Measurements from ENCODE around the gene INTS6.

INTS6 gene

GRCh38 chr13:51373451-51373850 lies 79.4 kb downstream of the INTS6 start:
- H3F3A ChIP-seq (ENCODE audit: control insufficient read depth, insufficient read depth) = no peaks in the 10 kb centered on the region
- no peaks in the 10 kb centered on the region for H4K20me1 ChIP-seq (ENCODE audit: control insufficient read depth, insufficient read depth, low read depth, low read length)
- no peak overlapping the region for H3K4me2 ChIP-seq (ENCODE audit: low read length)
- peaks cover 71% of the 10 kb centered on the region for H3K36me3 ChIP-seq (ENCODE audit: control insufficient read depth, low read length)
- no peak for TF ChIP-seq EZH2phosphoT487 (IDR thresholded peaks at IDR 0.05; ENCODE audit: borderline replicate concordance, low read length)
- TF ChIP-seq, protein P1, sequence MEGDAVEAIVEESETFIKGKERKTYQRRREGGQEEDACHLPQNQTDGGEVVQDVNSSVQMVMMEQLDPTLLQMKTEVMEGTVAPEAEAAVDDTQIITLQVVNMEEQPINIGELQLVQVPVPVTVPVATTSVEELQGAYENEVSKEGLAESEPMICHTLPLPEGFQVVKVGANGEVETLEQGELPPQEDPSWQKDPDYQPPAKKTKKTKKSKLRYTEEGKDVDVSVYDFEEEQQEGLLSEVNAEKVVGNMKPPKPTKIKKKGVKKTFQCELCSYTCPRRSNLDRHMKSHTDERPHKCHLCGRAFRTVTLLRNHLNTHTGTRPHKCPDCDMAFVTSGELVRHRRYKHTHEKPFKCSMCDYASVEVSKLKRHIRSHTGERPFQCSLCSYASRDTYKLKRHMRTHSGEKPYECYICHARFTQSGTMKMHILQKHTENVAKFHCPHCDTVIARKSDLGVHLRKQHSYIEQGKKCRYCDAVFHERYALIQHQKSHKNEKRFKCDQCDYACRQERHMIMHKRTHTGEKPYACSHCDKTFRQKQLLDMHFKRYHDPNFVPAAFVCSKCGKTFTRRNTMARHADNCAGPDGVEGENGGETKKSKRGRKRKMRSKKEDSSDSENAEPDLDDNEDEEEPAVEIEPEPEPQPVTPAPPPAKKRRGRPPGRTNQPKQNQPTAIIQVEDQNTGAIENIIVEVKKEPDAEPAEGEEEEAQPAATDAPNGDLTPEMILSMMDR (IDR thresholded peaks at IDR 0.05; ENCODE audit: low read depth, low read length, poor library complexity, severe bottlenecking) = no peak
- no peaks in the 10 kb centered on the region for H3K79me2 ChIP-seq (ENCODE audit: control insufficient read depth, low read length)
- no peak overlapping the region for H3K27ac ChIP-seq (ENCODE audit: low read depth, low read length)
- no peaks in the 10 kb centered on the region for H3K9me2 ChIP-seq (replicated peaks; ENCODE audit: control insufficient read depth, low read length)
- H3K4me3 ChIP-seq (ENCODE audit: low read length) = no peak overlapping the region
- no peaks in the 10 kb centered on the region for H3K4me1 ChIP-seq (ENCODE audit: control insufficient read depth, low read length)
- no peaks in the 10 kb centered on the region for H3K27me3 ChIP-seq (ENCODE audit: control insufficient read depth, low read length)
- no peaks in the 10 kb centered on the region for H3K9me3 ChIP-seq (ENCODE audit: control insufficient read depth, insufficient read depth, low read length)

GRCh38 chr13:51371768-51372399 lies 81.0 kb downstream of the INTS6 start:
- Histone ChIP-seq H3K36me3 (ENCODE audit: control insufficient read depth, low read length) (peaks cover 68% of the 10 kb centered on the region), H3K9me3 (ENCODE audit: control insufficient read depth, insufficient read depth, low read length) (no peaks in the 10 kb centered on the region), H4K20me1 (ENCODE audit: control insufficient read depth, insufficient read depth, low read depth, low read length) (no peaks in the 10 kb centered on the region), H3K27ac (ENCODE audit: low read depth, low read length) (no peak overlapping the region), H3K27me3 (ENCODE audit: control insufficient read depth, low read length) (no peaks in the 10 kb centered on the region), H3F3A (ENCODE audit: control insufficient read depth, insufficient read depth) (no peaks in the 10 kb centered on the region), H3K9me2 (replicated peaks; ENCODE audit: control insufficient read depth, low read length) (no peaks in the 10 kb centered on the region), H3K4me2 (ENCODE audit: low read length) (no peak overlapping the region), H3K4me3 (ENCODE audit: low read length) (no peak overlapping the region), H3K79me2 (ENCODE audit: control insufficient read depth, low read length) (no peaks in the 10 kb centered on the region), H3K4me1 (ENCODE audit: control insufficient read depth, low read length) (no peaks in the 10 kb centered on the region)
- TF ChIP-seq, protein P1 (IDR thresholded peaks at IDR 0.05; ENCODE audit: low read depth, low read length, poor library complexity, severe bottlenecking) = no peak
- TF ChIP-seq EZH2phosphoT487 (IDR thresholded peaks at IDR 0.05; ENCODE audit: borderline replicate concordance, low read length) = no peak

GRCh38 chr13:51370811-51371210 lies 82.0 kb downstream of the INTS6 start:
- H3K4me1 ChIP-seq (ENCODE audit: control insufficient read depth, low read length) = no peaks in the 10 kb centered on the region
- no peaks in the 10 kb centered on the region for H4K20me1 ChIP-seq (ENCODE audit: control insufficient read depth, insufficient read depth, low read depth, low read length)
- peaks cover 73% of the 10 kb centered on the region for H3K36me3 ChIP-seq (ENCODE audit: control insufficient read depth, low read length)
- H3F3A ChIP-seq (ENCODE audit: control insufficient read depth, insufficient read depth) = no peaks in the 10 kb centered on the region
- no peak overlapping the region for H3K4me3 ChIP-seq (ENCODE audit: low read length)
- H3K27ac ChIP-seq (ENCODE audit: low read depth, low read length) = no peak overlapping the region
- H3K79me2 ChIP-seq (ENCODE audit: control insufficient read depth, low read length) = no peaks in the 10 kb centered on the region
- no peak overlapping the region for H3K4me2 ChIP-seq (ENCODE audit: low read length)
- no peaks in the 10 kb centered on the region for H3K9me3 ChIP-seq (ENCODE audit: control insufficient read depth, insufficient read depth, low read length)
- no peaks in the 10 kb centered on the region for H3K27me3 ChIP-seq (ENCODE audit: control insufficient read depth, low read length)
- TF ChIP-seq EZH2phosphoT487 (IDR thresholded peaks at IDR 0.05; ENCODE audit: borderline replicate concordance, low read length) = no peak
- TF ChIP-seq, protein P1 (IDR thresholded peaks at IDR 0.05; ENCODE audit: low read depth, low read length, poor library complexity, severe bottlenecking) = no peak
- no peaks in the 10 kb centered on the region for H3K9me2 ChIP-seq (replicated peaks; ENCODE audit: control insufficient read depth, low read length)
